Right lung (tissue), 5 donors: ENCODE measurements around the gene TGFB1I1. TPM values are rescaled to one million over a fixed set of nuclear protein-coding genes. Genes with fewer than 3 reads are reported as not detected.
"Not testable (repeated sequence)": the region's sequence is repeated elsewhere in the genome, so short reads cannot be mapped to it uniquely, and the experiment has no call there.

Source experiments
- DNase-seq, 2 donors: peaks; one replicate each; pipeline ENCODE4 v3.0.0-alpha.2; 2013
- polyA plus RNA-seq, 5 donors: library from polyadenylated mRNA; unstranded; fragments of 120-200 nt; gene quantifications; one replicate each; pipeline versions ENCODE4 v1.2.1 to v1.2.3, GENCODE V29; 2013; ENCODE audit warnings: inconsistent platforms in 1 of 5, low replicate concordance in 1 of 5; ENCODE audit not compliant: insufficient read length in 5 of 5, insufficient read depth in 1 of 5

Gene TGFB1I1
- polyA plus RNA-seq, 5 donors: 52.7 to 90.0 (median 64.1) TPM

- DNase-seq: no peak
Measured at GRCh38 chr16:31508706-31509195, 36.8 kb downstream of the TGFB1I1 start.

DNA sequence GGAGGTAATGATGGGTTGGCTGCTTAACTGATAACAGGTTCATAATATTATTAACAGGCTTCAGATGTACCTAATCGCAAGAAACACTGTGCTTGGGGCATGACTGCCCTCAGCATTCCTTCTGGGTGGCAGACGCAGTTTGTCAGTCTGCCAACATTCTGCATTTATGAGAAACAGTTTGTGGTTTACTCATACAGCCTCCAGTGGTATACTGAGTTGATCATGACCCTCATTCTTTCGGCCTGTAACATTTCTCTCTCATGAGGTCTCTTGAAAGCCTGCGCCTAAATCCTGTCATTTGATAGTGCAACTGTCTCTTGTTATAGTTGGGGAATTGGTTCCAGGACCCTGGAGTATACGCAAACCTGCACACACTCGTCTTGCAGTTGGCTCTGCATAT, 41.2 kb downstream of the TGFB1I1 start:
- DNase-seq: no peak

- no peak for DNase-seq
Measured at GRCh38 chr16:31513884-31514283, 41.9 kb downstream of the TGFB1I1 start.

- no peak for DNase-seq
Measured at GRCh38 chr16:31517800-31518402, 45.9 kb downstream of the TGFB1I1 start.

GRCh38 chr16:31519759-31520431, 47.9 kb downstream of the TGFB1I1 start:
- no peak for DNase-seq

- DNase-seq: no peak
Measured at GRCh38 chr16:31521368-31521767, 49.4 kb downstream of the TGFB1I1 start.

- DNase-seq: no peak
Measured at GRCh38 chr16:31522071-31522470, 50.1 kb downstream of the TGFB1I1 start.

GRCh38 chr16:31523768-31524167, 51.8 kb downstream of the TGFB1I1 start:
- DNase-seq: not testable (repeated sequence)

DNA sequence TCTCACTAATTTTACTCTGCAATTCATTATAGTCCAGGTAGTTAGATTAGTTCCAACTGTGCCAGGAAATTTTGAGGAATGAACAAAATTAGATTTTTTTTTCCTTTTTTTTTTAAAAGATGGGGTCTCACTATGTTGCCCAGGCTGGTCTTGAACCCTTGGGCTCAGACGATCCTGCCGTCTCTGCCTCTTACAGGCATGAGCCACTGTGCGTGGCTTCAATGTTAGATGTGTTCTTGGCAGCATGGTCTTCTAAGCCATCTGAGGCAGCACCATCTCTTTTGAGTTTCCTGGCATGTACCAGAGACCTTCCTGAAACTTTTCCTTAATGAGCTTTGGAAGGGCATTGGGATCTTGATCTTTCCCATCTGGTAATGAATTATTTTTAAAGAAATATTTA, 53.2 kb downstream of the TGFB1I1 start:
- DNase-seq: no peak

Other genes starting within 250 kb of the TGFB1I1 start
- gene ITGAM, start 212.2 kb upstream of the TGFB1I1 start, polyA plus RNA-seq: 1 to 10 TPM; 1.9 to 4.2 (median 3.1) TPM
- 1 to 10 TPM in 4 of 5 donors, under 1 TPM in 1; 0.90 to 1.9 (median 1.4) TPM for gene ITGAX, start 117.0 kb upstream of the TGFB1I1 start, polyA plus RNA-seq
- gene ITGAD, start 78.8 kb upstream of the TGFB1I1 start, polyA plus RNA-seq: under 1 TPM in 4 of 5 donors, not detected in 1; 0.03 to 0.25 (median 0.04) TPM
- gene COX6A2, start 43.8 kb upstream of the TGFB1I1 start, polyA plus RNA-seq: 10 to 100 TPM in 1 of 5 donors, under 1 TPM in 2, not detected in 2; 0.56 to 15.2 (median 0.75) TPM
- gene ZNF843, start 29.4 kb upstream of the TGFB1I1 start, polyA plus RNA-seq: 1 to 10 TPM; 1.3 to 2.3 (median 2.0) TPM
- gene ARMC5, start 12.7 kb upstream of the TGFB1I1 start, polyA plus RNA-seq: 10 to 100 TPM in 3 of 5 donors, 1 to 10 TPM in 2; 7.4 to 17.4 (median 10.1) TPM
- 10 to 100 TPM in 3 of 5 donors, 1 to 10 TPM in 2; 8.6 to 18.9 (median 14.9) TPM for gene SLC5A2, start 11.0 kb downstream of the TGFB1I1 start, polyA plus RNA-seq
- gene RUSF1, start 36.2 kb downstream of the TGFB1I1 start, polyA plus RNA-seq: 10 to 100 TPM; 67.0 to 99.9 (median 88.8) TPM
- gene AHSP, start 55.7 kb downstream of the TGFB1I1 start, polyA plus RNA-seq: 10 to 100 TPM in 4 of 5 donors, 1 to 10 TPM in 1; 8.0 to 44.8 (median 10.7) TPM